Smooth muscle cell (in vitro differentiated cells): ENCODE data around the gene NUDT7. TPM values are rescaled to one million over a fixed set of nuclear protein-coding genes. Genes with fewer than 3 reads are reported as not detected.

Experiments used
- DNase-seq: peaks from one replicate; lab custom pipeline; 2025; ENCODE audit not compliant: unreplicated experiment; lab: John Stamatoyannopoulos, UW
- H2AFZ ChIP-seq: fragments of 200-600 bp; sonication (generic); 2 replicates; pipeline ENCODE4 v1.6.0; 2016; ENCODE audit warnings: antibody characterized with exemption, low read depth, mild to moderate bottlenecking
- H3F3A ChIP-seq: fragments of 200-600 bp; sonication (generic); 2 replicates; pipeline ENCODE4 v1.6.0; 2017; ENCODE audit warnings: antibody characterized with exemption, low read depth
- H3K27ac ChIP-seq: fragments of 200-600 bp; sonication (generic); 2 replicates; pipeline ENCODE4 v1.5.1; 2016; ENCODE audit warnings: low read depth, mild to moderate bottlenecking
- H3K27me3 ChIP-seq: fragments of 200-600 bp; sonication (generic); 2 replicates; pipeline ENCODE4 v1.6.1; 2016; ENCODE audit warnings: low read depth, mild to moderate bottlenecking
- H3K36me3 ChIP-seq: fragments of 200-600 bp; sonication (generic); 2 replicates; pipeline ENCODE4 v1.5.1; 2016; ENCODE audit warnings: low read depth
- H3K4me1 ChIP-seq: fragments of 200-600 bp; sonication (generic); 2 replicates; pipeline ENCODE4 v1.5.1; 2016; ENCODE audit warnings: low read depth
- H3K4me2 ChIP-seq: fragments of 200-600 bp; sonication (generic); 2 replicates; pipeline ENCODE4 v1.6.0; 2016; ENCODE audit warnings: mild to moderate bottlenecking
- H3K4me3 ChIP-seq: fragments of 200-600 bp; sonication (generic); 2 replicates; pipeline ENCODE4 v1.5.1; 2016; ENCODE audit warnings: mild to moderate bottlenecking
- H3K79me2 ChIP-seq: fragments of 200-600 bp; sonication (generic); 2 replicates; pipeline ENCODE4 v1.6.0; 2016; ENCODE audit warnings: low read depth, mild to moderate bottlenecking
- H3K9ac ChIP-seq: fragments of 200-600 bp; sonication (generic); 2 replicates; pipeline ENCODE4 v1.6.0; 2016; ENCODE audit warnings: low read depth
- H3K9me3 ChIP-seq: fragments of 200-600 bp; sonication (generic); replicated peaks from 2 replicates; pipeline ENCODE4 v1.5.1; 2016; ENCODE audit warnings: low read depth
- H4K20me1 ChIP-seq: fragments of 200-600 bp; sonication (generic); 2 replicates; pipeline ENCODE4 v1.6.0; 2016; ENCODE audit warnings: low read depth
- WGBS: methylation state at CpG from one replicate; pipeline ENCODE4 v1.1.7; 2016; ENCODE audit warnings: low lambda C conversion rate; 5-methylcytosine and 5-hydroxymethylcytosine counted together
- polyA plus RNA-seq: library from polyadenylated mRNA; unstranded; fragments of >200 nt; fragmentation: Nextera tagmentation; extraction: Ambion mirVana; gene quantifications from 2 replicates; pipeline ENCODE4 v1.2.1, GENCODE V29; 2016
- total RNA-seq: library from RNA; depleted of rRNA; stranded (reverse); fragments of >200 nt; gene quantifications from 2 replicates; pipeline ENCODE4 v1.2.3, GENCODE V29; 2014
- TF ChIP-seq, protein P1 (sequence below): fragments of 200-600 bp; sonication (generic); IDR thresholded peaks from 2 replicates; pipeline ENCODE4 v1.5.1; 2017; ENCODE audit warnings: borderline replicate concordance, mild to moderate bottlenecking, antibody characterized with exemption; ENCODE audit not compliant: insufficient read depth, poor library complexity, severe bottlenecking

Gene NUDT7
- total and polyA plus RNA-seq, 2 experiments from 2014 or later, result 2.8 to 4.6 TPM

DNA sequence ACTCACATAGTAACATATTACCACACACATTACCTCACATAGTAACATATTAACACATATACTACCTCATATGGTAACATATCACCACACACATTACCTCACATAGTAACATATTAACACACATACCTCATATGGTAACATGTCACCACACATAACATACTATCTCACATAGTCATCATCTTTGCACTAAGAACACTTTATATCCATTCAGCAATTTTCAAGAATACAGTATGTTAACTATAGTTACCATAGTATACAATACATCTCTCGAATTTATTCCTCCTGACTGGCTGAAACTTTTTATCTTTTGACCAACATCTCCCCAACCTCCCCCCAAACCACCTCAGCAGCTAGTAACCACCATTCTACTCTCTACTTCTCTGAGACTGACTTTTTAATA lies 7.6 kb downstream of the NUDT7 start:
- no peaks in the 10 kb centered on the region for H3K36me3 ChIP-seq
- H2AFZ ChIP-seq, result no peak overlapping the region
- H3K4me3 ChIP-seq, result no peak overlapping the region
- H3K27me3 ChIP-seq, result no peaks in the 10 kb centered on the region
- DNase-seq, result no peak
- H3K79me2 ChIP-seq, result no peaks in the 10 kb centered on the region
- H3K9me3 ChIP-seq, result no peaks in the 10 kb centered on the region
- H3K4me2 ChIP-seq, result no peak overlapping the region
- peaks cover 5% of the 10 kb centered on the region for H3F3A ChIP-seq
- no peak overlapping the region for H3K9ac ChIP-seq
- no peak overlapping the region for H3K27ac ChIP-seq
- H3K4me1 ChIP-seq, result no peaks in the 10 kb centered on the region
- H4K20me1 ChIP-seq, result no peaks in the 10 kb centered on the region
- TF ChIP-seq, protein P1, sequence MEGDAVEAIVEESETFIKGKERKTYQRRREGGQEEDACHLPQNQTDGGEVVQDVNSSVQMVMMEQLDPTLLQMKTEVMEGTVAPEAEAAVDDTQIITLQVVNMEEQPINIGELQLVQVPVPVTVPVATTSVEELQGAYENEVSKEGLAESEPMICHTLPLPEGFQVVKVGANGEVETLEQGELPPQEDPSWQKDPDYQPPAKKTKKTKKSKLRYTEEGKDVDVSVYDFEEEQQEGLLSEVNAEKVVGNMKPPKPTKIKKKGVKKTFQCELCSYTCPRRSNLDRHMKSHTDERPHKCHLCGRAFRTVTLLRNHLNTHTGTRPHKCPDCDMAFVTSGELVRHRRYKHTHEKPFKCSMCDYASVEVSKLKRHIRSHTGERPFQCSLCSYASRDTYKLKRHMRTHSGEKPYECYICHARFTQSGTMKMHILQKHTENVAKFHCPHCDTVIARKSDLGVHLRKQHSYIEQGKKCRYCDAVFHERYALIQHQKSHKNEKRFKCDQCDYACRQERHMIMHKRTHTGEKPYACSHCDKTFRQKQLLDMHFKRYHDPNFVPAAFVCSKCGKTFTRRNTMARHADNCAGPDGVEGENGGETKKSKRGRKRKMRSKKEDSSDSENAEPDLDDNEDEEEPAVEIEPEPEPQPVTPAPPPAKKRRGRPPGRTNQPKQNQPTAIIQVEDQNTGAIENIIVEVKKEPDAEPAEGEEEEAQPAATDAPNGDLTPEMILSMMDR, result no peak
- 3% methylated on average over 1 of the region's 1 CpG for WGBS

DNA sequence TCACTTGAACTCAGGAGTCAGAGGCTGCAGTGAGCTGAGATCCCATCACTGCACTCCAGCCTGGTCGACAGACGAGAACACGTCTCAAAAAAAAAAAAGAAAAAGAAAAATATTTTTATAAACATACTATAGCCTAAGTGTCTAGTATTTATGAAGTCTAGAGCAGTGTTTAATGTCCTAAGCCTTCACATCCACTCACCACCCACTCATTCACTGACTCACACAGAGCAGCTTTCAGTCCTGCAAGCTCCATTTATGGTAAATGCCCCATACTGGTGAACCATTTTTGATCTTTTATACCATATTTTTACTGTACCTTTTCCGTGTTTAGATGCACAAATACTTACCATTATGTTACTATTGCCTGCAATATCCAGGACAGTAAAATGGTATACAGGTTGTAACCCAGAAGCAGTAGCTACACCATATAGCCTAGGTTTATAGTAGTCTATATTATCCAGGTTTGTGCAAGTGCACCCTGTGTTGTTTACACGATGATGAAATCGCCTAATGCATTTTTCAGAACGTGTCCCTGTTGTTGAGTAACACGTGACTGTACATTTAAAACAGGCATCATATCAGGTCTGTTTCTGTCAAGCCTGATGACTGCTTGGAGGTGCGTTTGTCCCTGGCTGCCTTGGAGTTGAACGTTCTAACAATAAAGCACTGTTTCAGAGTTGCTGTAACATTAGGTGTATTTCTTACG lies 10.1 kb downstream of the NUDT7 start:
- Histone ChIP-seq H2AFZ (peak overlapping the region; percentile 29), H3K36me3 (no peaks in the 10 kb centered on the region), H4K20me1 (no peaks in the 10 kb centered on the region), H3K4me2 (peak overlapping the region; percentile 47), H3K27me3 (no peaks in the 10 kb centered on the region), H3K27ac (peak overlapping the region; percentile 72), H3K4me1 (no peaks in the 10 kb centered on the region), H3F3A (peaks cover 5% of the 10 kb centered on the region), H3K4me3 (no peak overlapping the region), H3K79me2 (no peaks in the 10 kb centered on the region), H3K9me3 (no peaks in the 10 kb centered on the region), H3K9ac (no peak overlapping the region)
- TF ChIP-seq, protein P1, result no peak
- 33% methylated on average over 11 of the region's 11 CpGs for WGBS
- DNase-seq, result no peak

- Histone ChIP-seq H3F3A (peaks cover 5% of the 10 kb centered on the region), H3K79me2 (no peaks in the 10 kb centered on the region), H3K27ac (no peak overlapping the region), H3K27me3 (no peaks in the 10 kb centered on the region), H3K4me2 (no peak overlapping the region), H3K4me1 (no peaks in the 10 kb centered on the region), H4K20me1 (no peaks in the 10 kb centered on the region), H3K9ac (no peak overlapping the region), H3K9me3 (no peaks in the 10 kb centered on the region), H2AFZ (no peak overlapping the region), H3K36me3 (no peaks in the 10 kb centered on the region), H3K4me3 (no peak overlapping the region)
- 88% methylated on average over 1 of the region's 1 CpG for WGBS
- TF ChIP-seq, protein P1, result no peak
- DNase-seq, result no peak
These were observed 14.6 kb downstream of the NUDT7 start for GRCh38 chr16:77736879-77737278.
